GM19239 (cell line): ENCODE results near the gene PSMD11.
"Not testable (repeated sequence)": the region's sequence is repeated elsewhere in the genome, so short reads cannot be mapped to it uniquely, and the experiment has no call there.

Experiments
- DNase-seq: peaks from one replicate; pipeline ENCODE4 v3.0.0; 2011; ENCODE audit warnings: low spot score; ENCODE audit not compliant: insufficient read length
- FAIRE-seq: peaks from 2 replicates; lab custom pipeline; 2011; peaks lifted over from hg19 to GRCh38; lab: Jason Lieb, UNC

PSMD11 gene

DNA sequence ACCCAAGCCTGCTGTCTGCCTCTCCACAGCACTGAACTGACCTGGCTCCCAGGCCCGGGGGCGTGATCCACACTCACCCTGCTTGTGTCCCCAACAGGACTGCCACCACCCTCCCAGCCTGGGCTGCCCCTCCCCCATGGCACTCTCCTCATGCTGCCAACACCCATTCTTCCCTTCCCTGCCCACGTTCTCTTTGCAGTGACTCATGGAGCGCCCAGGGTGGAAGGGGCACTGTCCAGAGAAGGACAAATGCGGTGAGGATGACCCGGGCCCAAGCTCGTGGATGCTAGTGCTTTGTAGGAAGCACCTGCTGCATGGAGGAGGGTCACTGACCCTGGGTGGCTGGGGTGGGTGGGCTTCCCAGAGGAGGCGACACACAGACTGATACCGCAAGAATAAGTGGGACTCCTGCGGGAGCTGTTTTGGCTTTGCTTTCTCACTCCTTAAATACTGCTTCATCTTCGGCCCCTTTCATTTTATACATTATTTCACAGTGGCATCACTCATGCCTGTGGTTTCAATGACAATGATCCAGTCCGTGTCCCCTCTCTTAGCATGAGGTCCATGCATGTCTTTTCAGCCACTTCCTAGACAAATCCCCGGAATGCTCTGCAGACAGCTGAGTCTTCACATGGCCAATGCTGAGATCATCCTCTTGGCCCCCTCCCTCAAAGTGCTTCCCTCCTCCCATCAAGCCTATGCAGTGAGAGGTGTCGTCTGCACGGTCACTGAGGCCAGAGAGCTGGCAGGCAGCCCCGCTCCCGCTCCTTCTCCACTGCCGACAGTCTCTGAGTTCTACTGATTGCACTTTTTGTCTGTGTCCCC is 60.1 kb downstream of the PSMD11 start:
- peak; percentile 21 for FAIRE-seq

DNA sequence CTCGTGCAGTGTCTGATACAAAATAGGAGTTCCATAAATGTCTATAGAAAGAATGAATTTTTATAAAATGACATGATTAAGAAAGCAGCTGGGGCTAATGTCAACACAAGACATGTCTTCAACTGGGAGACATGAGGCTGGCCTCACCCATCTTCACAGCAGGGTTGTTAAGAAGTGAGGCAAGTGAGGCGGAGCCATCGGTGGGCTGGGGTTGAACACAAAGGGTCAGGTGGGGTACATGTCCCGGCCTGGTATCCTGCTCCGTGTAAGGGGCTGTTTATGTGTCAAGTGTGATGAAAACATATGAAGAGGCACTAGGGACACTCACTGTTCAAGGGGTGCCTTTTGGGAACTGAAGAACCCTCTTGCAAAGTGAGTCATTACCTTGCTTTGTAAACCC is 64.6 kb downstream of the PSMD11 start:
- peak; percentile 8 for FAIRE-seq
- DNase-seq = no peak

More for the DNA sequence above, 60.1 kb downstream of the PSMD11 start:
- DNase-seq = no peak

DNA sequence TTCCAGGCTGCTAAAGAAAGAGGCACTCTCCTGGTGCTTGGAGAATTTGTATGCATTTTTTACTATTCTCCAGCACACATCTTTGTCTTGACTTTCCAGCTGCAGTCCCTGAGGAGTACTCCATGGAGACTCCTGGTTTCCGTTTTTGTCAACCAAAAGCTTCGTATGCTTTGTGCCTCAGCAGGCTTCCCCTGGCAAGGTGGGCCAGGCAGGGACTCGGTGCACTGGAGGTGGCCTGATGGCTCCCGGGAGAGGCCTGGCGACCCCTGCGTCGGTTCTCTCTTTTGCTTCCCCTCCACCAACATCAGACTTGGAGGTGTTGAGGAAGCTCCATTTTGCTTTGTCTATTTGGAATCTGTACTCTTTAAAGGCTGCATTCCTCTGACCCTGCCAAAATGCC is 66.2 kb downstream of the PSMD11 start:
- no peak for FAIRE-seq

DNA sequence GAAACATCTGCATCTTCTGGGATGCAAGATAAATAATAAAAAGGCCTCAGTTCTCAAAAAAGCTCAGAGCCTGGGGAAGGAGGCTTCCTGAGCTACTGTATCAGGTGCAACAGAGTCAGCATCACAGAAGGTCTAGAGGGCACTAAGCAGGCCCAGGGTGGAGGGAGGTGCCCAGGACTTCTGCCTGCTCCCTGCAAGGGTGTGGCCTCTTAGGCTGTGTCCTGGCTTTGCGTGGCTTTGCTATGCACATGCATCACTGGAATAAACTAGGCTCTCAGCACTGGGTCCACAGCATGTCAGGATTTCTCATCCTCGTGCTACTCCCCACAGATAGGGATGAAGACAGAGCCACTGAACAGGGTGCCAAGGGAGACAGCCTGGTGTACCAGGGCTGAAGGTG is 68.0 kb downstream of the PSMD11 start:
- DNase-seq = no peak
- FAIRE-seq = no peak

More for the DNA sequence above, 66.2 kb downstream of the PSMD11 start:
- no peak for DNase-seq

DNA sequence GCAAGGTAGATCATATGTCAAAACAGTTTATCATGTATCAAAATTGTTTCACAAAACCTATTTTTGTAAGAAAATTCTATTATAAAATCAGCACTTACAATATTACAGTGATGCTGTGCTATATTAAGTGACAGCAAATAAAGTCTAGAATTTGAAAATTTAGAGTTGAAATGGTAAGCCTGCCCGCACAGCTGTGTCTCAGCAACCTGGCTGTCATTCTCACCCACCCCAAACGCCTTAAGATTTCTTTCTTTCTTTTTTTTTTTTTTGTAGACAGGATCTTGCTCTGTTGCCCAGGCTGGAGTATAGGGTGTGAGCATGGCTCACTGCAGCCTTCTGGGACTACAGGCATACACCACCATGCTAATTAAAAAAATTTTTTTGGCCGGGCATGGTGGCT is 69.3 kb downstream of the PSMD11 start:
- FAIRE-seq (no peak), DNase-seq (no peak)

DNA sequence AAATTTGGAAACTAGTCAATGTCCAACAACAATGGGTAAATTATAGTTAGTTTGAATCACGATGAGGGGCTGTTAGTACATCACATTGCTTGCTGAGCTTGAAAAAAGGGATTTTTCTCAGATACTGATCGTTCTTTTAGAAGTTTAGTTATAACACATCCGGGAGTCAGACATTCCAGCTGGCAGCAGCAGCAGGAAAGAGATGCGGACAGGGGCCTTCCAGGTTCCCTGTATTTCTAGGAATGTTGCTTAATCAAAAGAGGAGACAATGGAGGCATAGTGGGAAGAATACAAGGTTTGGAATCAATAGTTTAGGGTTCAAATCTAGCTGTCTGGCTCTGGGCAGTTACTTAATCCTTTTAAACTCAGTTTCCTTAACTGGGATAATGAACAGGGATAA is 70.3 kb downstream of the PSMD11 start:
- DNase-seq = no peak
- FAIRE-seq = peak; percentile 4

DNA sequence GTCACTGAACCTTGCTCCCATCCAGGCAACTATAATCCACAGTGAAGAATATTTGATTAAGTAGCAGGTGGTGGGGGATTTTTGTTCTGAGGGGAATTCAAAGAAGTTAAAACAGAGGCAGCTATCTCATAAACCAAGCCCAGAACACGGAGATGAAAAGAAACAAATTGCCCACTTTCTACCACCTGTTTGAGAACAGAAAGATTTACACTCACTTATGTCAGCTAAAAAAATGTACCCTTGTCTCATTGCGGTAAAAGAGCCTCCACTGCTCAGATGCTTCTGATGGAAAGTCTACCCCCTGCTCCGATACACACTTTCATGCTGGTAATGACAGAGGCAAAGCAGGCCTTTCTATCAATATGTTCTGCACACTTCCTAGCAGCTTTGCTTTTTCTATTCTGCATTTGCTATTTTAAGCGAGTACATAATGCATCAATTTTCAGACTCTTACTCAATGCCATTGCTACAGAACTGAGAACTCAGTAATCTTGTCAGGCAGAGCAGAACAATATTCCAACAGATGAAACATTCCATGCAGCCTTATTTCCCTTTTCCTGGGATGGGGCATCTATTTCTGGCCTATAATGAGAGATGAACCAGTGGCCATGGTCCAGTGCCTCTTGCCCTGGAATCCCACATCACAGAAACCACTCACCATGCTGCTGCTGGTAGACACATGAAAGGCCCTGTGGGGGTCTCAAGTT is 71.5 kb downstream of the PSMD11 start:
- no peak for DNase-seq
- FAIRE-seq = peak; percentile 97

DNA sequence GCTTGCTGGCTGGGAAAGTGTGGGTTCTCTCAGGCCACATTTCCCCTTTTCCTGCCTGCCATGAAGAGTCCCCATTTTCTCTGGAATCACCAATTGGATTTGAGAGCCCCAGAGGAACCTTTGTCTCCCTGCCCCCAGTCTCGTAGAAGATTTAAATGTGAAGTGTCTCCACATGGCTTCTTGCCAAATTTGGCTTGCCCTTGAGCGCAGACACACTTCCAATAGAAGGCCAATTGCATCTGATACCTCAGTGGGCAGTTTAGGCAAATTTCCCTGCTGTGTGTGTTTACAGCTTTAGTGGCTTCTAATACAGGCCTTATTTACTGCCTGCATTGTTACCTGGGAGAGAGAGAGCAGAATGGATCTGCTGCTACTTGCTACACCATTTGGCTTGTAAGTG is 72.1 kb downstream of the PSMD11 start:
- no peak for FAIRE-seq
- no peak for DNase-seq

DNA sequence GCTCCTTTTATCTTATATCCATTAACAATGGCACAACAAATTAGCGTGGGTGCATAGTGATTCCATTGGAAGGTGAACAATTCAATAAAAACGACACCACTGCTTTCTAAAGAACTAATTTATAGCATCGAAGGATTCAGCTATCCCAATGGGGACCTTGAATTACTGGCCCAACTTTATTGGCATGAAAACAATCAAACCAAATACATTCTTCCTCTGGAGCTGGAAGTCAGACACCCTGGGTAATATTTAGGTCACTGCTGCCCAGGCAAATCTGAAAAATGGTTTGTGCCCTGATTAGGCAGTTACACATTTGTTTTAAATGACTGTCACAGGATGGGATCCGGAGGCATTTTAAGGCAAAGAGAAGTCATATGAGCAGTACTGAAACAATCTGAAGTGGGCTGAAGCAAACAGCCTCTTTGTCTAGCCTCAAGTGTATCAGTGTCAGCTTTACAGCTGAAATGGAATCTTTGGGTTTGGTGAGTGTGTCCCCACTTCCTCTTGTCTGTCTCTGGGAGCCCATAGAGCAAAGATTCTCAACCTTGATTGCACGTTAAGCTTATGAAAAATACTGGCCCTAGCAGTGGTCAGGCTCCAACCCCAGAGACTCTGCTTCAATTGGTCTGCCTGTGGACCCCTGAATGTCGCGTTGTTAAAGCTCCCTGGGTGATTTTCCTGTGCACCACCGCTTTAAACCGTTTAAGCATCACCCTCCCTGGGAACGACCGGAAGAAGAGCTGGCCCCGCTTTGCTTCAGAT is 72.8 kb downstream of the PSMD11 start:
- FAIRE-seq (peak; percentile 85), DNase-seq (no peak)

DNA sequence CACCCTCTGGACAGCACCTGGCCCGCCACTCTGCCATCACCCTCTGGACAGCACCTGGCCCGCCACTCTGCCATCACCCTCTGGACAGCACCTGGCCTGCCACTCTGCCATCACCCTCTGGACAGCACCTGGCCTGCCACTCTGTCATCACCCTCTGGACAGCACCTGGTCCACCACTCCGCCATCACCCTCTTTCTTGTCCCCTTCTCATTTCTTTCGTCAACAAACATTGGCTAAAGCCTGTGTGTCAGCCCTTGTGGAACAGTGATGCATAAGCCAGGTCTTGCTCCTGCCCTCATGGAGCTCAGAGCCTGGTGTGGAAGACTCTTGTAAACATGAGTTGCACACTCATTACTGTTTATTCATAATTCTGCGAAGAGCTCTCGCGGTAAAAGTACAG is 73.7 kb downstream of the PSMD11 start:
- FAIRE-seq (peak; percentile 18), DNase-seq (no peak)

DNA sequence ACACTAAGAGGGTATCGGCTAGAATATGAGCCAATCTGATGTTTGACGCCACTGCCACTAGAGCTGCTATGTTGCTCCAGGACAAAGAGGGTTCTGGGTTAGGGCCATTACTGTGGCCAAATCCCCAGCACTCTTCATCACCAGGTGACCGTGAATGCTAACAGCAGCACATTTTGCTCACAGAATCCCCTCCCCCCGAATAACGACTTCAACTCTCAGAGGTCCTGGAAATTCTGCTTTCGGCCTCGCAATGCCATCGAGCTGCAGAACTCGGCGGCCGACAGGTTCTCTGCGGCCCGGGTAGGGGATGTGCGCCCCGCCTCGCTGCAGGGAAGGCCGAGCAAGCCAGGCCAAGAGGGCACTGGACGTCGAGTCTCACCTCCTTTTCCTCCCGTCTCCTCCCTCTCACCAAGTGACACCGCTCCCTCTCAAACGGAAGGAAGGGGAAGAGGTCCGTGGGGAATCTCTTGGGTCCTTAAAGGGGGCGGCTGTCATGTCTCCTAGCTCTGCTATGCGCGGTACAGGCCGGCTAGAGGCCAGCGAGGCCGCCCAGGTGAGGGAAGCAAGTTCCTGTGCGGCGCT is 74.4 kb downstream of the PSMD11 start:
- FAIRE-seq (no peak), DNase-seq (no peak)

DNA sequence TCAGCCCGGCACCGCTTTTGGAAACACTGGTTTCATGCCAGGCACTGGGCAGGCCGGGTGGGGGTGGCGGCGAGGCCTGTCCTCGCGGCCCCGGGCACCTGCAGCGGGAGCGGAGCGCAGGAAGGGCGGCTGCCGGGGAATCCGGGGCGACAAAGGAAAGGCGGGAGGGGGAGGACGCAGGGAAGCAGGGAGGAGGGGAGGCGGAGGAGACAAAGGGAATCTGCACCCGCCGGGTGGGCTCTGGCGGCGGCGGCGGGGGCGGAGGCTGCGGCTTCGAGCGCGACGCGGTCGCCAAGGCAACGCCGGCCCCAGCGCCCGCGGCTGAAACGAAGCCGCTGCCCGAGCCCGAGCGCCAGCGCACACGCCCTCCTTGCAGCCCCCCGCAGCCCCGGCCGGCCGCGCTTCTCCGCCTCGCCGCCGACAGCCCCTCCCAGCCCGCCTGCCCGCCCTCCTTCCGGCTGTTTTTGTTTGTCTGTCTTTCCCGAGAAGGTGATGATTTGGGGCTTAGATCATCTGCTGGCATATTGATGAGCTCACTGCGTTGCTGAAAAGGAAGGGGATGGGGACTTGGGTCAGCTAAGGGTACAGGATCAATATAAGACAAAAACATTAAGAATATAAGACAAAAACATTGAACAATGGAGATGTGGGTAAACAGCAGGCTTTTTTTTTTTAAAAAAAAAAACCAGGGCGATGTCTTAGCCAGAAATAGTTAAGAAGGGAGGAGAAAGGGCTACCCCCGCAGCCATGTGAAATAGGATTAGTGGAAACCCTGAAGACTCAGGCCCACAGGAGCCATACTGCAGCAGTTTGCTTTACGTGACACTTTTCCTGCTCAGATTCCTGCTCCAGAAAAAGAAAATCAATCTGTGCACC is 75.2 kb downstream of the PSMD11 start:
- peak; percentile 26 for FAIRE-seq
- DNase-seq = no peak

DNA sequence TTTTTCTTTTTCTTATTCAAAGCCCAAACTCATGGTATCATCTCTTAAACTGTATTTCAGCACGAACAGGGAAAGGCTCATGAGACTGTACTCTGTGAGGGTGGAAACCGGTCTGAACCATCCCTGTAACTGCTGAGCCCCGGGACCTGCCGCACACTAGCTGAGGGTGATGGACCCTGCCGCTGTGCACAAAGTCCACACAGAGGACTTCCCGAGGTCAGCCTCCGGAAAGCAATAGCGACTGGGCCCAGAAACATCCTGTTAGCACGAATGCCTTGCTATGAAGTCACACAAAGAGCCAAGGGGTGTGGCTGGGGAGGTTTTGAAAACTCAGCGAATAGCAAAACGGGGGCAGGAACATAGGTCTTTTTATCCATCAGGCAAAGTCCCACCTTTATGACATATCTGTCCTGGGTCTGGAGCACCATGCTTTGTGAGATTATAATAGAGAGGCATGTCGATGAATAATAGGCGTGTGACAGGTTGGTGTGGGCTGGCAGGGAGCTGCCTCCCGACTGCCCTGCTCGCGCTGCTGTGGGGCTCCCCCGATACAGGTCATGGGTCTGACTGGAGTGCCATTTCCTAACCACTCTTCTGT is 75.9 kb downstream of the PSMD11 start:
- DNase-seq (no peak), FAIRE-seq (peak; percentile 98)

DNA sequence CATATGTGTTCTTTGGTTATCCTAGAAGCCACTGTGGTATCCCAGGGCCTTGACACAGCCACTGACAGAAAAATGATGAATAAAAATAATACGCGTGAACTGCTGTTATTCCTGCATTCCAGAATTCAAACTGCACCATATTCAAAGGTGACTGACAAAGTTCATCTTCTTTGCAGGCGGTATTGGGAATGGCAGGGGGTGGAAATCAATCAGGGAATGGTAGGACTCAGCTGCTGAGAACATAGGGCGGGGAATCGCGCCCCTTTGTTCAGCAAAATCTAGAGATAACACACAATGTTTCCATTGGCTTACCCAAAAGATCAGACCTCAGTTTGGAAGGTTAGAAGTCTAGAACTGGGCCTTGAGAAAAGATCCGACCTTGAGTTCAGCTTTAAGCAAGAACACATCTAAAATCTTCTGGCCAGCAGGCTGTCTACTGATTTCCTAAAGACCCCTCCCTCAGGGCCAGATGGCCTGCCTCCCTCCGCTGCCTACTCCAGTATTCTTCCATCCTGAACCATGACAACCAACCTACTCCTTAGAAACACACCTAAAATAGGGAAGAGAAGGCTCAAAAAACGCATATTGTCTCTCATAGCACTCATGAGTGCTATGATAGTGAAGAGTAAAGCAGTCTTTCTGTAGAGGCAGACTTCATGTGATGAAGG is 76.6 kb downstream of the PSMD11 start:
- FAIRE-seq = peak; percentile 85
- no peak for DNase-seq

DNA sequence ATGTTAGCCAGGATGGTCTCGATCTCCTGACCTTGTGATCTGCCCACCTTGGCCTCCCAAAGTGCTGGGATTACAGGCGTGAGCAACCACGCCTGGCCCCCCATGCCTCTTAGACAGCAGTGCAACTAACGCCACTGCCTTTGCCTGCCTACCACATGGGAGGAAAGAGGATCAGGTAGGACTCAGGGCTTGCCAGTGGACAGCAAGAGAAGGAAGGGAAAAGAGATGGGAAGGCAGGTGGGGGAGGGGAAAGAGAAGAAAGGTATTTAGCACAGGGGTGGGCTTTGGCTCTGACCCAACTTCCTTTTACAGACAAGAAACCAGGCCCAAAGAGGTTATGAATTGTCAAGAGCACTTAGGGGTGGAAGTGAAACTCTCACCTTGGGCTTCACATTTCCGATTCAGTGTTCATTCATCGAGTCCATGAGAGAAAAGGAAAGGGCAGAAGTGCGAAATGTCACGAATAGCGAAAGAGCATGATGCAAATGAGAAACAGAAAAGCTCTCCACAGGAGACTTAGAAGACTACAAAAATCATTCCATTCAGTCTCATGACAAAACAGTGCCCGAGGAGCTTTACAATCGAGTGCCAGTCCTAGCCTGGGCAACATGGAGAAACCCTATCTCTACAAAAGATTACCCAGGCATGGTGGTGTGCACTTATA is 78.8 kb downstream of the PSMD11 start:
- peak; percentile 100 for FAIRE-seq
- DNase-seq = peak; percentile 72

DNA sequence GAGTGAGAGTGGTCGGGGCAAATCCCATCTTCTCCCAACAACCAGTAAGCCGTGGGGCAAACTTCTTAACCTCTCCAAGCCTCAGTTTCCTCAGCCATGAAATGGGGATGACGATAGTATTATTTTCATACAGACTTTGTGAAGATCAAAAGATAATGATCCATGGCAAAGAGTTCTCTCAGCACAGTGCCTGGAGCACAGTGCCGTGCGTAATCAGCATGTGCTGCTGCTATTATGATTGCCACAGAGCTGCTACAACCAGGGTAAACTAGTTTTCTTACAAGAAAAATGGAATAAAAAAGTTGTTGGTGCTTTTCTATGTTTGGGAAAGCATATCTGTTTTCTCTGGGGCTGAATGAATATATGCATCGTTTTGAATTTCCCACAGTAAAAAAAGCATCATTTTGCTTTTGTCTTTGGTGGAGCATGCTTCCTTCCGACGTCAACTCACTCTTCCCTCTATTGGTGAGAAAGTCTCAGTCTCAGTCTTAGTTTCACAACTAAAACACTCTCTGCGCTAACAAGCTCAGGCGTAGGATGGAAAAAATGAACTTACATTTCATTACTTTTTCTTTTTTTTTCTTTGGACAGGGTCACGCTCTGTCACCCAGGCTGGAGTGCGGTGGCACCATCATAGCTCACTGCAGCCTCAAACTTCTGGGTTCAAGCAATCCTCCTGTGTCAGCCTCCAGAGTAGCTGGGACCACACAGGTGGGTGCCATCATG is 79.7 kb downstream of the PSMD11 start:
- DNase-seq (no peak), FAIRE-seq (peak; percentile 98)

DNA sequence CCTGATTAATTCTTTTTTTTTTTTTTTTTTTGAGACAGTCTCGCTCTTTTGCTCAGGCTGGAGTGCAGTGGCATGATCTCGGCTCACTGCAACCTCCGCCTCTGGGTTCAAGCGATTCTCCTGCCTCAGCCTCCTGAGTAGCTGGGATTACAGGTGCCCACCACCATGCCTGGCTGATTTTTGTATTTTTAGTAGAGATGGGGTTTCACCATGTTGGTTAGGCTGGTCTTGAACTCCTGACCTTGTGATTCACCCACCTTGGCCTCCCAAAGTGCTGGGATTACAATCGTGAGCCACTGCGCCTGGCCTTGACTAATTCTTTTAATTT is 80.2 kb downstream of the PSMD11 start:
- not testable (repeated sequence) for FAIRE-seq, DNase-seq

DNA sequence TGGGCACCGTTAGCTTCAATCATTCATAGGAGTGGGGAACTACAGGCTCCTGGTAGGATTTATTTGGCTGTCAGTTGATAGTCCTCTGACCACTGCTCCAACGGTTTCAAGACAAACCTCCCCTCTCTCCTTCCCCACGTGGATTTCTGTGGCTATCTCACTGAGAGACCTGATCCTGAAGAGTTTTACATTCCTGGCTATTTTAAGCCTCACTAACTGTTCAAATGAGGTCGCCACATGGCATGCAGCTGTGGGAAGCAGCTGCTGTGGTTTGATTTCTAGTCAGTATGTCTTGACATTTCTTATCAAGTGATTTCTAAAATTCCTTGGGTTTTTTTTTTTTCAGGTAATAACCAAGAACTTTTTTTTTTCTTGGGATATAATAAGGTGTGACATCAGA is 80.8 kb downstream of the PSMD11 start:
- no peak for DNase-seq
- peak; percentile 72 for FAIRE-seq
